ENCODE data around the gene RIOX2. TPM values are rescaled to one million over a fixed set of nuclear protein-coding genes. Genes with fewer than 3 reads are reported as not detected.

Gene RIOX2
- total RNA-seq, 2 donors from 2014 or later = 28.0 to 61.5 TPM

DNA sequence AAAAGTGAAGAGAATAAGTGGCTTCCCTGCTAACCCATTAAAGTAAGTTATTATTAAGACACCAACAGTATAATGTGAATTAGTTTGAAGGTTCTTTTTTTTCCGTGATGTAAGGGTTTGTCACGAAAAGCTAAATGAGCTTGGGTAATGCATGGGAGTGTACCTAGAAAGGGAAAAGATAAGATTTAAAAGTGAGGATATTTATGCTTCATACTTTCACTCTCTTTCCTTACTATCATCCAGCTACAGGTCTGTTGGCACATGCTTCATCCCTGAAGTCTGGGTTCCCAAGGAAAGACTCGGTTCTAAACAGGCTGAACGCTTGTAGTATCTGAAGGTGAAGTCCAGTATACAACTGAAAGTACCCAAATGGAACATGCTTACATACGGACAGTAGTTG lies 26.9 kb upstream of the RIOX2 start:
- no peak overlapping the region for H3K27ac Mint-ChIP-seq
- no peaks in the 10 kb centered on the region for H3K36me3 Mint-ChIP-seq (ENCODE audit: low read depth)
- no peaks in the 10 kb centered on the region for H3K27me3 Mint-ChIP-seq
- peaks cover 6% of the 10 kb centered on the region for H3K4me1 Mint-ChIP-seq
- no peak overlapping the region for H3K4me3 Mint-ChIP-seq
- H3K9me3 Mint-ChIP-seq = no peaks in the 10 kb centered on the region
- ATAC-seq (replicated peaks) = no peak

DNA sequence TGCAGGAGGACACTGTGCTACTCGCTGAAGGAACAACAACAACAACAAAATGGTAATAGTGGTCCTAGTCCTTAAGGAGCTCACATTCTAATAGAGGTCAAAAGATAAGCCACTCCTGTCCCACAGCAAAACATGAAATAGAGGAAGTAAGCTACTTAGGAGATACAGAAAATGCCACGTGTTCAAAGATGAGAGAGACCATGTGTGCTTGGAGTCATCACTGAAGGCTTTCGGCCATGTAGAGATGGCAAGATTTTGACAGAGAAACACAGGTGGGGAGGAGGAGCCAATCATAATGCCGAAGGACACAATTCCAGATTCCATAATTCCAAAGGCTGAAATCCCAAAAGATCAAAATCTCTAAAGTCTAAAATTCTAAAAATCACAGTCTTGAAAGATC lies 24.8 kb upstream of the RIOX2 start:
- H3K4me3 Mint-ChIP-seq = no peak overlapping the region
- H3K36me3 Mint-ChIP-seq (ENCODE audit: low read depth) = no peaks in the 10 kb centered on the region
- no peak overlapping the region for H3K27ac Mint-ChIP-seq
- no peaks in the 10 kb centered on the region for H3K27me3 Mint-ChIP-seq
- no peaks in the 10 kb centered on the region for H3K9me3 Mint-ChIP-seq
- ATAC-seq (replicated peaks) = no peak
- H3K4me1 Mint-ChIP-seq = no peaks in the 10 kb centered on the region

DNA sequence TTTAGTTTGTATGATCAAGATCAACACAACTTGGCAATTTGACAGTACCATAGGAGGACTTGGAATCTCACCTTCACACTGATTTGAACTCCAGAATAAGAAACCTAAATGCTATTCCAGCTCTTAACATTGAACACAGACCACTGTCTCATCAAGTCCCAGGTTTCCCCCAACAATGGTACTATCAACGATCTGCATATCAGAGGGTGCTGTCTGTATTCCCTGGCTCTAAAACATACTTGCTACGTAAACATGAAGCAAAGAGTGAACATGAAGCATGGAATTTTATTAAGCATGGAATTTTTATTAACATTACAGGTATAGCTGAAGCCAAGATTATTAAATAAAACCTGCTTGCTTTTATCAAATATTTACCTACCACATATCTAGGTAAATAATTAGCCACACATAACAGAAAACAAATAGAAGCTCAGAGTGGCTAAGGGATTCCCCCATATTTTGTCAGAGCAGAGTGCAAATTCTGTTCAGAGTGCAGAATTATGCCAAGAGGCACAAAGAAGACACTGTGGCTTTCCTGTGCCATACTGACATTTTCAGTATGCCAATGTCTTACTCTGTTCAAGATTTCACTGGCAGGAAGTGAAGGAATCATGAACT lies 22.2 kb upstream of the RIOX2 start:
- Mint-ChIP-seq H3K36me3 (ENCODE audit: low read depth) (no peaks in the 10 kb centered on the region), H3K27ac (no peak overlapping the region), H3K4me3 (no peak overlapping the region), H3K9me3 (no peaks in the 10 kb centered on the region), H3K4me1 (peaks cover 11% of the 10 kb centered on the region), H3K27me3 (no peaks in the 10 kb centered on the region)
- no peak for ATAC-seq (replicated peaks)

DNA sequence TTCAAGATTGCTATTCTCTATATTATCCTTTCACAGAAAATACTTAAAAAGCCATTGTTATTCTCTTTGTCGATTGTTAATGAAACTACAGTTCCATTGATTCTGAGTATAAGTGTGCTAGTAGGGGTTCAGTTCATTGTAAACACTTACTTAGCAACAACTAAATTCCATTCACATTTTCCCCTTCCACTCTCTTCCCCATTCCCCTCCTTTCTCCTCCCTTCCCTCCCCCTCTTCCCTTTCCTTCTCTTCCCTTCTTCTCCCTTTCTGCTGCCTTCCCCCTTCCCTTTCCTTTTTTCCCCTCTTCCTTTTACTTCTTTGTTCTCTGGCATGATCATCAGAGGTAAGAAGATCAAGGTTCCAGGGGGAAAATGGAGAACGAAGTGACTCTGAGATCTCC lies 21.3 kb upstream of the RIOX2 start:
- H3K36me3 Mint-ChIP-seq (ENCODE audit: low read depth) = no peaks in the 10 kb centered on the region
- H3K27me3 Mint-ChIP-seq = no peaks in the 10 kb centered on the region
- no peak for ATAC-seq (replicated peaks)
- peaks cover 14% of the 10 kb centered on the region for H3K4me1 Mint-ChIP-seq
- no peak overlapping the region for H3K4me3 Mint-ChIP-seq
- H3K9me3 Mint-ChIP-seq = peaks cover 2% of the 10 kb centered on the region
- H3K27ac Mint-ChIP-seq = no peak overlapping the region

DNA sequence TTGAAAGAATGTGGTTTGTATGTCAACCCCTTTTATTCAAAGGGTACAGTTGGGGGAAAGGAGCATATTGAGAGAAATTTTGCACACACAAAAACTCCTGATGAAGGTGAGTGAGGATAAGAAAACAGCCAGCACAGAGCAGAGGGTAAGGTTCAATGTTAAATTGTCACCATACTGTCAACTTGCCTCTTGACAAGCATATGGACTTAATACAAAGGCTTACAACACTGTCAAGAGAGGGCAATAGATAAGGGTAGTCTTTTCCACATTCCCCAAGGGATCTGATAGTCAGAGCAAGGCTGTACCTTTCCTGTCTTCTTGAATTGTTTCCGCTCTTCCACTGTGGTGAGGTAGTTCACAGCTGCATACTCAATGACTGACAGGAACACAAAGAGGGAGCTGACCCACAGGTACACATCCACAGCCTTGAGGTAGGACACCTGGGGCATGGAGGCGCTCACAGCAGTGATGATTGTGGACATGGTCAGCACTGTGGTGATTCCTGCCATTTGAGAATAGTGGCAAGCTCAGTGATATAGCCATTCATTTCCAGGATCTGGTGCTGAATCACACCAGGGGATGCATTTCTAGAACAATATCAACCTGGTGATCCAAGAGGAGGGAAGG lies 20.4 kb upstream of the RIOX2 start:
- Mint-ChIP-seq H3K27ac (no peak overlapping the region), H3K9me3 (peaks cover 7% of the 10 kb centered on the region), H3K36me3 (ENCODE audit: low read depth) (no peaks in the 10 kb centered on the region), H3K27me3 (no peaks in the 10 kb centered on the region), H3K4me3 (no peak overlapping the region), H3K4me1 (peaks cover 19% of the 10 kb centered on the region)
- no peak for ATAC-seq (replicated peaks)

DNA sequence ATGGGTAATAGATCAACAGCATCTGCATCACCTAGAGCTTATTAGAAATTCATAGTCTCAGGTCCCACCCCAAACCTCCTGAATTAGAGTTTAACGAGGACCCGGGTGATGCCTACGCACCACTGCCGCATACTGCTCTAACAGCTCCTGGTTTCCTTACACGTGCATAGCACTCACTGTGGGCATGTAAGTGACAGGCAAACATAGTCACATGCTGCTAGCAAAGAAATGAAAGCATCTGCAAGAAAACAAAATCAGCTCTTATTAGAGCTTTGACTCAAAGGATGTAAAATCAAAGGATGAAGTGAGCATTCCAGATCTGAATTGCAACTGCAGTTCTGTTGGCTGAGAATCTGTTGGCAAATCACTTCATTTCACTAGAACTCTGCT lies 19.1 kb upstream of the RIOX2 start:
- H3K36me3 Mint-ChIP-seq (ENCODE audit: low read depth) = no peaks in the 10 kb centered on the region
- peaks cover 19% of the 10 kb centered on the region for H3K4me1 Mint-ChIP-seq
- H3K27me3 Mint-ChIP-seq = no peaks in the 10 kb centered on the region
- H3K27ac Mint-ChIP-seq = peak overlapping the region; percentile 63
- H3K9me3 Mint-ChIP-seq = peaks cover 7% of the 10 kb centered on the region
- ATAC-seq (replicated peaks) = peak; percentile 83
- peak overlapping the region; percentile 67 for H3K4me3 Mint-ChIP-seq

DNA sequence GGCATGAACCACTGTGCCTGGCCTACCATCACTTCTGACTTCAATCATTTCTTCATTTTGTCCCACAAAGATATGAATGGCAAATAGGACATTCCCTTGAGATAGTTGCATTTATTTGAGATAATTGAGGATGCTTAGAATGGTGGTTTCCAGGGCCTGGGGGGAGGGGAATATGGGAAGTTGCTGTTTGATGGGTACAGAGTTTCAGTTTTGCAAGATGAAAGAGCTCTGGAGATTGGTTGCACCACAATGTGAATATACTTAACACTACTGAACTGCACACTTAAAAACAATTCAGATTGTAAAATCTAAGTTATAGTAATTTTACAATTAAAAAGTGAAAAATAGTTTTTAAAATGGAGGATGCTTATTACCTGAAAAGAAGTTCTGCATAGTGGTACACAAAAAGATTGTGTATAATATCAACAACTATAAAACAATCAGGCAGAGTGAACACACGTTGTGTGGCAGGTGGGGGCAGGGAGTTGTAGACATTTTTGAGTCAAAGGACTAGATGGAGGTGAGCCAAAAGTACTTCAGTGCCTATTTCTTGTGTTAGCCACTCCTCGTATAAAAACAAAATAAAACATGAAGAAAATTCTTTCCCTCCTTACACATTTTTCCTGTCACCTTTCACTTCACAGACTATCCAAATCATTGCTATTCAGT lies 18.5 kb upstream of the RIOX2 start:
- peak overlapping the region; percentile 67 for H3K4me3 Mint-ChIP-seq
- peaks cover 7% of the 10 kb centered on the region for H3K9me3 Mint-ChIP-seq
- H3K27me3 Mint-ChIP-seq = no peaks in the 10 kb centered on the region
- ATAC-seq (replicated peaks) = peak; percentile 69
- H3K4me1 Mint-ChIP-seq = peaks cover 19% of the 10 kb centered on the region
- H3K27ac Mint-ChIP-seq = peak overlapping the region; percentile 63
- no peaks in the 10 kb centered on the region for H3K36me3 Mint-ChIP-seq (ENCODE audit: low read depth)

DNA sequence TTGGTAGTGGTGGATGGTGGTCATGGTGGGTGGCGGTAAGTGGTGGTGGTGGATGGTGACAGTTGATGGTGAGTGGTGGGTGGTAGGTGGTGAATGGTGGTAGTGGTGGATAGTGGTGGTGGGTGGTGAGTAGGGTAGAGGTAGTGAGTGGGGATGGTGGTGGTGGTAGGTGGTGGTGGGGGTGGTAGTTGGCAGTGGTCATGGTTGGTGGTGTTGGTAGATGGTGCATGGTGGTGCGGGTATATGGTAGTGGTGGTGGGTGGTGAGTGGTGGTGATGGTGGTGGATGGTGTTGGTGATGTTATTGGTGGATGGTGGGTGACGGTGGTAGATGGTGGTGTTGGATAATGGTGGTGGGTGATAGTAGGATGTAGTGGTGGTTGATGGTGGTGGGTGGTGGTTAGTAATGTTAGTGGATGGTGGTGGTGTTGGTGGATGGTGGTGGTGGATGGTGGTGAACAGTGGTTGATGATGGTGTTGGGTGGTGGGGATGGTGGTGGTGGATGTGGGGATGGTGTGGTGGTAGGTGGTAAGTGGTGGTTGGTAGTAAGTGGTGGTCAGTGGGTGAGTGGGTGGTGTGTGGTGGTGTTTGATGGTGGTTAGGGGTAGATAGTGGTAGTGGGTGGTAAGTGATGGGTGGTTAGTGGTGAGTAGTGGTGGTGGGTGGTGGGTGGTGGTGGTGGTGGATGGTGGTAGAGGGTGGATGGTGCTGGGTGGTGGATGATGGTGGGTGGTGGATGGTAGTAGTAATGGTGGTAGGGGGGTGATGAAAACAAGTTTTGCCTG lies 16.7 kb upstream of the RIOX2 start:
- Mint-ChIP-seq H3K36me3 (ENCODE audit: low read depth) (no peaks in the 10 kb centered on the region), H3K27ac (no peak overlapping the region), H3K9me3 (peaks cover 7% of the 10 kb centered on the region), H3K27me3 (no peaks in the 10 kb centered on the region), H3K4me3 (no peak overlapping the region), H3K4me1 (peaks cover 19% of the 10 kb centered on the region)
- no peak for ATAC-seq (replicated peaks)

DNA sequence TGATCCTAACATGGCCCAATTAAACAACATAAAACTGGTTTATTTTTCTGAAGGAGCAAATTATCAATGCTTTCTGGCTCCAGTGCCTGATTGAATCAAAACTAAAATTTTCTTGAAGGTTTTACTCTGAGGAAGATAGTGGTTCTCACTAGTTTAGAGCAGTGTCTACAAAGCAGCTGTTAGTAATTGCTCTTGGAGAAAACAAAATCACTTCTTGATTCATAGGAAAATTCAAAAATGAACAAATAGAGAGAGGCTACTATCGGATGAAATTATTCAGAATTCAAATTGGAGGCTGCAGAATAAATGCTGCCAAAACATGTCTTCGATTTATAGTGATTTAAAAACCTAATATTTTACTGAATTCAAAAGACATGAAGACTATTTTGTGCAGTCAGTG lies 15.1 kb upstream of the RIOX2 start:
- Mint-ChIP-seq H3K4me1 (peaks cover 25% of the 10 kb centered on the region), H3K9me3 (peaks cover 7% of the 10 kb centered on the region), H3K36me3 (ENCODE audit: low read depth) (no peaks in the 10 kb centered on the region), H3K27me3 (no peaks in the 10 kb centered on the region), H3K27ac (no peak overlapping the region), H3K4me3 (no peak overlapping the region)
- ATAC-seq (replicated peaks) = no peak

DNA sequence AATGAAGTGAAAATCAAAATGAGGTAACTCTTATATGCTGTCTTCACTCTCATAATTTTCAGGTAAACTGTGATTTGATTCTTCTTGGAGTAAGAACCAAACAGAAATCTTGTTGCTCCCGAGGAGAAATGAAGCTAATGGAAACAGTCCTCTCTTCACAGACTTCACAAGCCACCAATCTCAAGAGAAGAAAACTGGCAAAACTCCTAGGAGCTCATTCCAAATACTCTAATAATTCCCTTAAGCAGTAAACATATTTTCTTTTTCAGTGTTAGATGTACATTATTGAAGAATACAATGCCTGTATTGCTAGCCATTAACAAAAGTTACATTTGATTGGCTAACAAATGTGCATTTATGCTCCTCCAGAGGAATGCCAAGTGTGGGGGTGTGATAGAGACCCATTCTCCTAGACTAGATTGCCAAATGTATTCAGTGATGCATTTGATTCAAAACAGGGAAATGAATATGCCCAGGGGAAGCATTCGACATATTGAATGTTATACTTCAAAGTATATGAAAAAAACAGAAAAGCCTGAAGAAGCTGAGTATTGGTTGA lies 11.8 kb upstream of the RIOX2 start:
- Mint-ChIP-seq H3K27me3 (no peaks in the 10 kb centered on the region), H3K4me1 (peaks cover 19% of the 10 kb centered on the region), H3K4me3 (no peak overlapping the region), H3K27ac (no peak overlapping the region), H3K9me3 (peaks cover 7% of the 10 kb centered on the region), H3K36me3 (ENCODE audit: low read depth) (no peaks in the 10 kb centered on the region)
- ATAC-seq (replicated peaks) = no peak

DNA sequence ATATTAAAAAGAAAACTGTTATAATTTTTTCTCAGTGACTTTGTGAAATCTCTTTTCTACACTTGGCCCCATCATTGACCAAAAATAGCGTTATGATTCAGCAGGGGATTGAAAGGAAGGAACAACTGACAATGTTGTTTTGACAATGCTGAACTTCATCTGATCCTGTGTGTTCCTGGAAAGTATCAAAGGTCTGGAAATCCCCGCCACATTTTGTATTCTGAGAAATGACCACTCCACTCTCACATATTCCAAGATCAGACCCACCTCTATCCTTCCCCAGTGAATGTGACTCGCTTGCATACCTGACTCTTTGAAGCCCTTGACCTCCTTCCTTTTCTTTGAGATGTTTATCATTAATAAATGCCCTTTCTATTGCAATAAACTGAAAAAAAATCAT lies 9.7 kb upstream of the RIOX2 start:
- Mint-ChIP-seq H3K36me3 (ENCODE audit: low read depth) (no peaks in the 10 kb centered on the region), H3K4me3 (peak overlapping the region; percentile 31), H3K27ac (peak overlapping the region; percentile 78), H3K4me1 (peaks cover 11% of the 10 kb centered on the region), H3K27me3 (no peaks in the 10 kb centered on the region), H3K9me3 (no peaks in the 10 kb centered on the region)
- peak; percentile 88 for ATAC-seq (replicated peaks)

DNA sequence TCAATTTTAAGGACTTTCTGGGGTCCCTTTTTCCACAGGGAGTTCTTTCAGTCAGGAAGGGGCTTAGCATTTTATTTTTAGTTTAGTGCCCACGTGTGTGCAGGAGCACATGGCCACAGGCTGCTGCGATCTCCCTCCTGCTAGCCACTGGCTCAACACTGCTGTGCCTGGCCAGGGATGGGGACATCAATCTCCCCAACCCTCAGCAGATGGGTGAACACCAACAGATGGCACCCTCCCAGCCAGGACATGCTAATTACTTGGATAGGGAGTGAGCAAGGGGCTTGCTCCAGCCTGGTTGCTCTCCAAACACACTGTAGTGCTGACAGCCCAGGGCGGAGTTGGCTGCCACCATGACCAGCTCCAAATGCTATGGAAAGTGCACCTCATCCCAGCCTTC lies 7.4 kb upstream of the RIOX2 start:
- Mint-ChIP-seq H3K4me1 (peaks cover 11% of the 10 kb centered on the region), H3K4me3 (no peak overlapping the region), H3K27me3 (no peaks in the 10 kb centered on the region), H3K27ac (no peak overlapping the region), H3K9me3 (no peaks in the 10 kb centered on the region), H3K36me3 (ENCODE audit: low read depth) (no peaks in the 10 kb centered on the region)
- no peak for ATAC-seq (replicated peaks)

DNA sequence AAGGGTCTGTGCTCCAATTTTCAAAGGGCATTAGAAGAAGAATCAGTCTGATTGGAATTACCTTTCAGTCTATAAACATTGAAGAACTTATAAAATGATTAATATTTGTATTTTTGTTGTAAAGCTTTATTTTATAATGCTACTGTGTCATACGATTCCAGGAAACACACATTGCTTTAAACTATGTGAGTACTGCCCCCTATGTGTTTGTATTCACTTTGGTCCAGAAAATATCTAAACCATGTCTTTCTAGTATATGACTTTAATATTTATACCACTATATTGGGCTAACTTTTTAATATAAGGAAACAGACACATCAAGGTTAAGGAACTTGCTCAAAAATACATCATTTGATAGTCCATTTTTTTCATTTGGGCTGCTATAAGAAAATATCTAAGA lies 3.2 kb upstream of the RIOX2 start:
- H3K4me1 Mint-ChIP-seq = peaks cover 15% of the 10 kb centered on the region
- no peaks in the 10 kb centered on the region for H3K9me3 Mint-ChIP-seq
- peaks cover 7% of the 10 kb centered on the region for H3K36me3 Mint-ChIP-seq (ENCODE audit: low read depth)
- no peaks in the 10 kb centered on the region for H3K27me3 Mint-ChIP-seq
- no peak for ATAC-seq (replicated peaks)
- H3K27ac Mint-ChIP-seq = no peak overlapping the region
- H3K4me3 Mint-ChIP-seq = no peak overlapping the region

DNA sequence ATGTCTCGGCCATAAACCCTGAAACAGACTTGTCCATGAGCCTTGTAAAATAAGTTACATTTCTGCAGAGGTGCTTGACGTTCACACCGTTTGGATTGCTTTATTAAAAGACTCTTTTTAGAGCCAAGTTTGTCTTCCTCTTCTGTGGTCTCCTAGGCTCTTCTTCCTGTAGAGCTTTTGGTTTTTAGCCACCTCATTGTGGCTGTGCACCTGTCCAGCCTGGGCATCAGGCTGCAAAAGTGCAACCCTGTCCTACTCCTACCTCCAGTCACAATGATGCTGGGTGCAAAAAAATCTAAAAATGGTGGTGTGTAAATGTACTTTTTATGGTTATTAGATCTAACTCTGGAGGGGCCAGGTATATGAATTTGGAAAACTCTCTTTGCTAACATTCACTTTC lies 2.8 kb upstream of the RIOX2 start:
- H3K9me3 Mint-ChIP-seq = no peaks in the 10 kb centered on the region
- ATAC-seq (replicated peaks) = no peak
- H3K4me3 Mint-ChIP-seq = no peak overlapping the region
- H3K27me3 Mint-ChIP-seq = no peaks in the 10 kb centered on the region
- H3K4me1 Mint-ChIP-seq = peaks cover 20% of the 10 kb centered on the region
- H3K36me3 Mint-ChIP-seq (ENCODE audit: low read depth) = peaks cover 10% of the 10 kb centered on the region
- no peak overlapping the region for H3K27ac Mint-ChIP-seq
